HG03025 (cell line): ENCODE results near the gene SP100.

ENCODE experiments used
- ATAC-seq: cut with Tn5 transposase; IDR thresholded peaks from one replicate; pipeline ENCODE4 v1.9.1; 2021; ENCODE audit warnings: mild to moderate bottlenecking, moderate library complexity; ENCODE audit not compliant: unreplicated experiment, low FRiP score

SP100 gene

GRCh38 chr2:230521386-230521785 is 105.4 kb downstream of the SP100 start:
- ATAC-seq = no peak

- no peak for ATAC-seq
These were observed 109.7 kb downstream of the SP100 start for GRCh38 chr2:230525682-230526081.

GRCh38 chr2:230537531-230537976 is 121.6 kb downstream of the SP100 start:
- peak; percentile 52 for ATAC-seq

- ATAC-seq = no peak
These were observed 124.3 kb downstream of the SP100 start for GRCh38 chr2:230540332-230540731.

GRCh38 chr2:230541934-230542380 is 126.0 kb downstream of the SP100 start:
- ATAC-seq = no peak

- no peak for ATAC-seq
These were observed 126.8 kb downstream of the SP100 start for GRCh38 chr2:230542751-230543150.

GRCh38 chr2:230552181-230552580 is 136.2 kb downstream of the SP100 start:
- ATAC-seq = no peak

GRCh38 chr2:230557065-230557464 is 141.1 kb downstream of the SP100 start:
- ATAC-seq = no peak

- no peak for ATAC-seq
These were observed 149.1 kb downstream of the SP100 start for GRCh38 chr2:230564805-230565779.

- ATAC-seq = no peak
These were observed 153.3 kb downstream of the SP100 start for GRCh38 chr2:230569298-230569697.

- ATAC-seq = no peak
These were observed 155.0 kb downstream of the SP100 start for GRCh38 chr2:230570987-230571386.

- ATAC-seq = no peak
These were observed 159.8 kb downstream of the SP100 start for GRCh38 chr2:230575642-230576324.

GRCh38 chr2:230577114-230577513 is 161.1 kb downstream of the SP100 start:
- ATAC-seq = no peak

GRCh38 chr2:230578106-230578505 is 162.1 kb downstream of the SP100 start:
- no peak for ATAC-seq

- peak; percentile 44 for ATAC-seq
These were observed 166.9 kb downstream of the SP100 start for GRCh38 chr2:230582851-230583283.

- ATAC-seq = no peak
These were observed 167.6 kb downstream of the SP100 start for GRCh38 chr2:230583581-230583980.

- no peak for ATAC-seq
These were observed 170.5 kb downstream of the SP100 start for GRCh38 chr2:230586328-230586982.

- peak; percentile 5 for ATAC-seq
These were observed 173.0 kb downstream of the SP100 start for GRCh38 chr2:230589025-230589424.

GRCh38 chr2:230589497-230590015 is 173.6 kb downstream of the SP100 start:
- peak; percentile 91 for ATAC-seq

- ATAC-seq = no peak
These were observed 174.3 kb downstream of the SP100 start for GRCh38 chr2:230590333-230590732.

- no peak for ATAC-seq
These were observed 175.8 kb downstream of the SP100 start for GRCh38 chr2:230591850-230592249.
